ENCODE measurements around the gene KCNQ1.

DNA sequence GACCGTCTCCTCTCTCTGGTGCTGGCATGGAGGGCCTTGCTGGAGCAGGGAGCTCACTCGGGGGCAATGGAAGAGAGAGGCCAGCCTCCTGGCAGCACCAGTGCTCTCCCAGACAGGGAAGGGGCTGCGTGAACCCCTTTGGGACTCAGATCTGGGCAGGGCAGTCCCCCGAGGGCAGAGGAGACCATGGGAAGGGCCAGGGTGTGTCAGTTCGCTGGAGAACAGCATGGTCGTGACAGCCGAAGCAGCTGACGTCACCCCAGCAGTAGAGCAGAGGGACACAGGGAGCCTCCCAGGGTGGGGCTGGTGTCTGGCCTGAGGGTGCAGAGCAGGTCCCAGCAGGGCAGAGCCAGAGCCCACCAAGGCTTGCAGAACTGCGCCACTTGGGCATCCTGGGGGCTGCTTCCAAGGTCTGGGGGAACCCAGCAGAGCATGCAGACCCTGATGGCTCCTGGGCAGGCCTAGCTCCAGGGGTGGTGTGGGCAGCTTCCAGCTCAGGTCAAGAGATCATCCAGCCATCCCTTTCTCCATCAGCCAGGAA is 326.0 kb downstream of the KCNQ1 start:
- no peak for TF ChIP-seq CTCF (IDR thresholded peaks at IDR 0.05)
- no peak for TF ChIP-seq EZH2 (IDR thresholded peaks at IDR 0.05; ENCODE audit: borderline replicate concordance, insufficient read depth, low read depth, low read length, poor library complexity, severe bottlenecking)

All from B cell (primary cell).